HepG2 (cell line): Measurements from ENCODE around the gene MBTPS1. TPM values are rescaled to one million over a fixed set of nuclear protein-coding genes. Genes with fewer than 3 reads are reported as not detected.
A peak's percentile ranks its signal among the peaks of the same experiment; 100 is the strongest.

Experiments
- CBX1 ChIP-seq: IDR thresholded peaks from one replicate; pipeline ENCODE4 v1.6.1; 2016; ENCODE audit warnings: antibody characterized with exemption, low read depth
- HDAC6 ChIP-seq: fragments of 200-600 bp; sonication (generic); IDR thresholded peaks from 2 replicates; pipeline ENCODE4 v1.7.0; 2017; ENCODE audit warnings: mild to moderate bottlenecking, antibody characterized with exemption, low read length, low read depth
- KDM5A ChIP-seq: fragments of 200-600 bp; sonication (generic); IDR thresholded peaks from 2 replicates; pipeline ENCODE4 v1.7.0; 2018; ENCODE audit warnings: antibody characterized with exemption, mild to moderate bottlenecking, low read length, borderline replicate concordance
- MLLT10 ChIP-seq: sonication (generic); formaldehyde crosslinking; IDR thresholded peaks from 2 replicates; pipeline ENCODE4 v1.4.0; 2020; ENCODE audit warnings: missing genetic modification reagents
- NR2F1 ChIP-seq, 2 experiments: fragments of 450-650 bp in 1 of 2; formaldehyde crosslinking in 1 of 2; IDR thresholded peaks; 2 replicates each; pipeline versions ENCODE4 v1.5.0 to v1.6.1; 2016 to 2020; ENCODE audit warnings: mild to moderate bottlenecking in 1 of 2, missing compliant biosample characterization in 1 of 2, missing genetic modification reagents in 1 of 2, moderate library complexity in 1 of 2
- PCBP2 ChIP-seq: fragments of 200-400 bp; formaldehyde crosslinking; optimal IDR thresholded peaks from 2 replicates; pipeline ENCODE3; 2018; ENCODE audit warnings: low read length, low read depth; ENCODE audit not compliant: poor library complexity, severe bottlenecking
- PHF8 ChIP-seq: sonication (generic); formaldehyde crosslinking; IDR thresholded peaks from 2 replicates; pipeline ENCODE4 v1.5.0; 2020; ENCODE audit warnings: missing genetic modification reagents
- ZBTB44 ChIP-seq: sonication (generic); formaldehyde crosslinking; IDR thresholded peaks from 2 replicates; pipeline ENCODE4 v1.4.0; 2020; ENCODE audit warnings: missing genetic modification reagents
- ZHX2 ChIP-seq, 2 experiments: sonication (generic) in 1 of 2; formaldehyde crosslinking in 1 of 2; IDR thresholded peaks; 2 replicates each; pipeline versions ENCODE4 v1.6.1 to v1.9.0; 2014 to 2022; ENCODE audit warnings: antibody characterized with exemption in 1 of 2, borderline replicate concordance in 1 of 2, inconsistent platforms in 1 of 2, low read depth in 1 of 2, missing genetic modification reagents in 1 of 2
- ZNF18 ChIP-seq: sonication (generic); formaldehyde crosslinking; IDR thresholded peaks from 2 replicates; pipeline ENCODE4 v1.8.0; 2022; ENCODE audit warnings: mild to moderate bottlenecking, missing genetic modification reagents; ENCODE audit not compliant: insufficient replicate concordance
- ZNF230 ChIP-seq: sonication (generic); formaldehyde crosslinking; IDR thresholded peaks from 2 replicates; pipeline ENCODE4 v1.4.0; 2020; ENCODE audit warnings: mild to moderate bottlenecking, missing genetic modification reagents
- ZNF24 ChIP-seq: fragments of 450-650 bp; IDR thresholded peaks from 2 replicates; pipeline ENCODE4 v1.6.1; 2017; ENCODE audit warnings: antibody characterized with exemption, mild to moderate bottlenecking
- ZNF354B ChIP-seq: sonication (generic); formaldehyde crosslinking; IDR thresholded peaks from 2 replicates; pipeline ENCODE4 v1.8.0; 2022; ENCODE audit warnings: mild to moderate bottlenecking, missing genetic modification reagents
- ZNF414 ChIP-seq: sonication (generic); formaldehyde crosslinking; IDR thresholded peaks from 2 replicates; pipeline ENCODE4 v1.5.0; 2020; ENCODE audit warnings: missing genetic modification reagents
- ZNF672 ChIP-seq: sonication (generic); formaldehyde crosslinking; IDR thresholded peaks from 2 replicates; pipeline ENCODE4 v1.8.1; 2022; ENCODE audit warnings: missing genetic modification reagents
- ZNF720 ChIP-seq: sonication (generic); formaldehyde crosslinking; IDR thresholded peaks from 2 replicates; pipeline ENCODE4 v1.4.0; 2020; ENCODE audit warnings: missing genetic modification reagents
- ZNF816 ChIP-seq: sonication (generic); formaldehyde crosslinking; IDR thresholded peaks from 2 replicates; pipeline ENCODE4 v1.8.0; 2022; ENCODE audit warnings: missing genetic modification reagents, mild to moderate bottlenecking, borderline replicate concordance
- polyA plus RNA-seq, 8 experiments: library from polyadenylated mRNA; depleted of rRNA in 3 of 8; stranded (reverse) in 7 of 8; unstranded in 1 of 8; fragments of >200 nt; fragmentation: Illumina TruSeq in 4 of 8; extraction: Trizol in 4 of 8; gene quantifications; 2 replicates each; pipeline versions ENCODE4 v1.2.1 to v1.2.3, GENCODE V29; 2011 to 2016; ENCODE audit warnings: low read depth in 4 of 8, missing spikeins in 1 of 8, mixed read lengths in 1 of 8; ENCODE audit not compliant: insufficient read depth in 1 of 8
- total RNA-seq, 5 experiments: library from RNA; depleted of rRNA; stranded (reverse); fragments of >200 nt; fragmentation: Illumina TruSeq; extraction: Trizol; gene quantifications; 2 replicates each; pipeline ENCODE4 v1.2.3, GENCODE V29; 2016; ENCODE audit warnings: low read depth in 1 of 5

Gene MBTPS1
- total and polyA plus RNA-seq, 2 of the 13 experiments (the other 11 are each of a cell fraction or from before 2014, with no cell fraction given): 56.7 to 91.3 TPM

- TF ChIP-seq ZNF816: no peak
- no peak for TF ChIP-seq ZNF720
- TF ChIP-seq CBX1: no peak
- no peak for TF ChIP-seq ZNF672 (CRISPR knock-in tag)
- no peak for TF ChIP-seq MLLT10 (CRISPR knock-in tag)
- peak; percentile 21; the same call in 1 of the 2 replicates for TF ChIP-seq KDM5A
- no peak for TF ChIP-seq ZHX2 (IDR thresholded peaks at IDR 0.05; ENCODE audit: low read depth)
- 0 out of 2 replicates have a peak, but pooled peaks have one; percentile 40 for TF ChIP-seq ZHX2 (CRISPR knock-in tag; IDR thresholded peaks at IDR 0.05; ENCODE audit: borderline replicate concordance)
- peak; percentile 19 for TF ChIP-seq ZNF18 (CRISPR knock-in tag)
- no peak for TF ChIP-seq ZNF414 (CRISPR knock-in tag)
- no peak for TF ChIP-seq ZNF24
- peak; percentile 82 for TF ChIP-seq PHF8 (CRISPR knock-in tag)
- TF ChIP-seq ZBTB44 (CRISPR knock-in tag): no peak
- no peak for TF ChIP-seq NR2F1 (CRISPR knock-in tag; IDR thresholded peaks at IDR 0.05)
- TF ChIP-seq PCBP2: no peak
- TF ChIP-seq ZNF354B (CRISPR knock-in tag): no peak
- TF ChIP-seq ZNF230 (CRISPR knock-in tag): no peak
- no peak for TF ChIP-seq HDAC6
Observed at GRCh38 chr16:84144859-84145639, 28.3 kb upstream of the MBTPS1 start, which contains the start of the genes DNAAF1 and HSDL1 (continued).
